WTC11 (cell line): ENCODE data around the gene OTUD1. TPM values are rescaled to one million over a fixed set of nuclear protein-coding genes. Genes with fewer than 3 reads are reported as not detected.
"Not testable (repeated sequence)": the region's sequence is repeated elsewhere in the genome, so short reads cannot be mapped to it uniquely, and the experiment has no call there.

Source experiments
- ATAC-seq: fragments of 200-7000 bp; cut with Tn5 transposase; 2 replicates; pipeline ENCODE4 v1.10.0; 2021; ENCODE audit warnings: mild to moderate bottlenecking, moderate library complexity
- CTCF ChIA-PET: fragments of 300-600 bp; sonication (Branson Sonifier 250); formaldehyde crosslinking; loops from one replicate; lab custom pipeline; 2021; ENCODE audit warnings: antibody characterized with exemption; lab: Charles Lee
- POLR2A ChIA-PET: fragments of 350-600 bp; sonication (Branson Sonifier 250); formaldehyde crosslinking; loops from one replicate; lab custom pipeline; 2021; ENCODE audit warnings: antibody characterized with exemption; lab: Charles Lee
- DNase-seq: peaks from one replicate; pipeline ENCODE4 v3.0.0; 2021; ENCODE audit warnings: low spot score
- H3K27ac Mint-ChIP-seq: 2 replicates; pipeline ENCODE4 v1.8.0; 2021; ENCODE audit warnings: mixed read lengths
- H3K27me3 Mint-ChIP-seq: 2 replicates; pipeline ENCODE4 v1.8.0; 2021; ENCODE audit warnings: low read depth, mild to moderate bottlenecking, moderate library complexity, mixed read lengths
- H3K36me3 Mint-ChIP-seq: 2 replicates; pipeline ENCODE4 v1.8.0; 2021; ENCODE audit warnings: mixed read lengths
- H3K4me1 Mint-ChIP-seq: 2 replicates; pipeline ENCODE4 v1.8.0; 2022; ENCODE audit warnings: mixed read lengths
- H3K4me3 Mint-ChIP-seq: 2 replicates; pipeline ENCODE4 v1.8.0; 2021; ENCODE audit warnings: mild to moderate bottlenecking, moderate library complexity, mixed read lengths
- H3K9me3 Mint-ChIP-seq: 2 replicates; pipeline ENCODE4 v1.8.0; 2021; ENCODE audit warnings: mixed read lengths
- CBFB ChIP-seq: sonication (generic); formaldehyde crosslinking; IDR thresholded peaks from 2 replicates; pipeline ENCODE4 v1.8.1; 2022; ENCODE audit warnings: mild to moderate bottlenecking, low read depth, missing genetic modification reagents
- CDX4 ChIP-seq: fragments of 250-450 bp; sonication (Bioruptor Pico); IDR thresholded peaks from 2 replicates; pipeline ENCODE4 v1.9.0; 2021; ENCODE audit warnings: moderate library complexity, mild to moderate bottlenecking, inconsistent platforms, borderline replicate concordance
- GRHL2 ChIP-seq: fragments of 250-450 bp; sonication (Bioruptor Pico); IDR thresholded peaks from 2 replicates; pipeline ENCODE4 v1.8.0; 2022; ENCODE audit warnings: mild to moderate bottlenecking, moderate library complexity; ENCODE audit not compliant: insufficient replicate concordance, severe bottlenecking
- KAT7 ChIP-seq: sonication (generic); formaldehyde crosslinking; IDR thresholded peaks from 2 replicates; pipeline ENCODE4 v1.8.1; 2023; ENCODE audit warnings: missing genetic modification reagents, mild to moderate bottlenecking, borderline replicate concordance
- OVOL2 ChIP-seq: fragments of 250-450 bp; sonication (Bioruptor Pico); IDR thresholded peaks from 2 replicates; pipeline ENCODE4 v1.9.0; 2021; ENCODE audit warnings: mild to moderate bottlenecking, borderline replicate concordance
- RELA ChIP-seq: sonication (generic); formaldehyde crosslinking; IDR thresholded peaks from 2 replicates; pipeline ENCODE4 v1.8.1; 2022; ENCODE audit warnings: missing genetic modification reagents, mild to moderate bottlenecking, borderline replicate concordance
- SP1 ChIP-seq: sonication (generic); formaldehyde crosslinking; conservative IDR thresholded peaks from 2 replicates; pipeline ENCODE4 v1.8.1; 2022; ENCODE audit warnings: missing genetic modification reagents
- TEAD4 ChIP-seq: sonication (generic); formaldehyde crosslinking; IDR thresholded peaks from 2 replicates; pipeline ENCODE4 v1.8.0; 2022; ENCODE audit warnings: mild to moderate bottlenecking, missing genetic modification reagents
- ZBTB21 ChIP-seq: sonication (generic); formaldehyde crosslinking; IDR thresholded peaks from 2 replicates; pipeline ENCODE4 v1.8.1; 2023; ENCODE audit warnings: mild to moderate bottlenecking, missing genetic modification reagents, borderline replicate concordance
- ZNF121 ChIP-seq: sonication (generic); formaldehyde crosslinking; IDR thresholded peaks from 2 replicates; pipeline ENCODE4 v1.8.0; 2023; ENCODE audit warnings: missing genetic modification reagents
- ZNF138 ChIP-seq: sonication (generic); formaldehyde crosslinking; conservative IDR thresholded peaks from 2 replicates; pipeline ENCODE4 v1.8.1; 2022; ENCODE audit warnings: mild to moderate bottlenecking, moderate library complexity, missing genetic modification reagents
- ZNF396 ChIP-seq: fragments of 250-450 bp; sonication (Bioruptor Pico); IDR thresholded peaks from 2 replicates; pipeline ENCODE4 v1.8.0; 2021; ENCODE audit warnings: mild to moderate bottlenecking, moderate library complexity, borderline replicate concordance
- total RNA-seq: library from RNA; stranded (reverse); gene quantifications from 3 replicates; pipeline ENCODE4 v1.2.3, GENCODE V29; 2021
- TF ChIP-seq, protein P1 (sequence below): fragments of 250-450 bp; sonication (Bioruptor Pico); IDR thresholded peaks from 2 replicates; pipeline ENCODE4 v1.8.0; 2021; ENCODE audit warnings: mild to moderate bottlenecking
- TF ChIP-seq, protein P2 (sequence below): fragments of 250-450 bp; sonication (Bioruptor Pico); IDR thresholded peaks from 2 replicates; pipeline ENCODE4 v2.1.2; 2022; ENCODE audit warnings: mild to moderate bottlenecking, moderate library complexity
- TF ChIP-seq, protein P3 (sequence below): sonication (generic); formaldehyde crosslinking; IDR thresholded peaks from 2 replicates; pipeline ENCODE4 v1.8.1; 2023; ENCODE audit warnings: mild to moderate bottlenecking, missing genetic modification reagents, moderate library complexity
- TF ChIP-seq, protein P4 (sequence below): fragments of 250-450 bp; sonication (Bioruptor Pico); conservative IDR thresholded peaks from 2 replicates; pipeline ENCODE4 v1.9.0; 2021; ENCODE audit warnings: mild to moderate bottlenecking
- TF ChIP-seq, protein P5 (sequence below): sonication (generic); formaldehyde crosslinking; IDR thresholded peaks from 2 replicates; pipeline ENCODE4 v1.8.1; 2022; ENCODE audit warnings: mild to moderate bottlenecking, missing genetic modification reagents, moderate library complexity, borderline replicate concordance

Gene OTUD1
- total RNA-seq, 1 experiment from 2014 or later = 9.0 TPM

DNA sequence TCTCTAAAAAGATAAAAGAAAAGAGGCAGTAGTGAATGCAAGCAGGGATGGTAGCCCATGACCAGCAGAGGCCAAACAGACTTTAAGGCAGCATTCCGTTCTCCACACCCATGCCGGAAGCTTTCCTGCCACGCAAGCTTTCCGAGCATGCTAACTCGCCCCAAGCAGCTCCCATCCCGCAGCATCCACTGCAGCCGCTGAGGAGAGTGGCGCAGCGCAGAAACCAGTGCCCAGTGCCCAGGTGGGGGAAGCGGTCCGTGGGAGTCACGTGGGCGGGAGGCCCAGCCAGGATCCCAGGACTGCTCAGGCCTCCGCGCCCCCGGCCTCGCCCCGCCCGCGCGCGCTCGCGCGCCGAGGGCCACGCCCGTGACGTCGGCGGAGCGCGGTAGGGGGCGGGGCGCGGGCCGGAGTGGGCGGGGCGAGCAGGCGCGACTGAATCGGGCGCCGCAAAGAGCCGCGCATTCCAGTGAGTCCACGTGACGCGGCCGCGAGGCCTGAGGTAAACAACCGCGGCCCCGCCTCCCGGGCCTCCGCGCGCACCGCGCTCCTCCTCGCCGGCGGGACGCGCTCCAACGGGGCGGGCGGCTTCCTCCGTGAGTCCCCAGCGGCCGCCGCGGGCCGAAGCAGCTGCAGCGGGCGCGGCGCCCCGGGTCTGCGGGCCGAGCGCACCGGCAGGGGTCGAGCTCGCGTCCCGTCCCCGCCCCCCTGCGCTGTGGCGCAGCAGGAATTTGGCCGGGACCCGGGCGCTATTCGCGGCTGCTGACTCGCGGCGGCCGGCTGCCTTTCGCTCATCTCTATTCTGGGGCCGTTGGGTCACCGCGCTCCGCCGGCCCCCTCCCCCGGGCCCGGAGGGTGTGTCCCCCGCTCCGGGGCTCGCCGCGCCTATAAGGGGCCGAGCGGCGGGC, at the start of gene OTUD1 (continued):
- no peak for TF ChIP-seq ZNF396 (CRISPR knock-in tag)
- TF ChIP-seq RELA (CRISPR knock-in tag) = no peak
- TF ChIP-seq, protein P1, sequence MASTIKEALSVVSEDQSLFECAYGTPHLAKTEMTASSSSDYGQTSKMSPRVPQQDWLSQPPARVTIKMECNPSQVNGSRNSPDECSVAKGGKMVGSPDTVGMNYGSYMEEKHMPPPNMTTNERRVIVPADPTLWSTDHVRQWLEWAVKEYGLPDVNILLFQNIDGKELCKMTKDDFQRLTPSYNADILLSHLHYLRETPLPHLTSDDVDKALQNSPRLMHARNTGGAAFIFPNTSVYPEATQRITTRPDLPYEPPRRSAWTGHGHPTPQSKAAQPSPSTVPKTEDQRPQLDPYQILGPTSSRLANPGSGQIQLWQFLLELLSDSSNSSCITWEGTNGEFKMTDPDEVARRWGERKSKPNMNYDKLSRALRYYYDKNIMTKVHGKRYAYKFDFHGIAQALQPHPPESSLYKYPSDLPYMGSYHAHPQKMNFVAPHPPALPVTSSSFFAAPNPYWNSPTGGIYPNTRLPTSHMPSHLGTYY (CRISPR knock-in tag) = no peak
- TF ChIP-seq, protein P2, sequence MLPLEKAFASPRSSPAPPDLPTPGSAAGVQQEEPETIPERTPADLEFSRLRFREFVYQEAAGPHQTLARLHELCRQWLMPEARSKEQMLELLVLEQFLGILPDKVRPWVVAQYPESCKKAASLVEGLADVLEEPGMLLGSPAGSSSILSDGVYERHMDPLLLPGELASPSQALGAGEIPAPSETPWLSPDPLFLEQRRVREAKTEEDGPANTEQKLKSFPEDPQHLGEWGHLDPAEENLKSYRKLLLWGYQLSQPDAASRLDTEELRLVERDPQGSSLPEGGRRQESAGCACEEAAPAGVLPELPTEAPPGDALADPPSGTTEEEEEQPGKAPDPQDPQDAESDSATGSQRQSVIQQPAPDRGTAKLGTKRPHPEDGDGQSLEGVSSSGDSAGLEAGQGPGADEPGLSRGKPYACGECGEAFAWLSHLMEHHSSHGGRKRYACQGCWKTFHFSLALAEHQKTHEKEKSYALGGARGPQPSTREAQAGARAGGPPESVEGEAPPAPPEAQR (CRISPR knock-in tag) = 0 out of 2 replicates have a peak, but pooled peaks have one; percentile 50
- TF ChIP-seq KAT7 = peak; percentile 61; the same call in 1 of the 2 replicates
- TF ChIP-seq OVOL2 (CRISPR knock-in tag) = no peak

DNA sequence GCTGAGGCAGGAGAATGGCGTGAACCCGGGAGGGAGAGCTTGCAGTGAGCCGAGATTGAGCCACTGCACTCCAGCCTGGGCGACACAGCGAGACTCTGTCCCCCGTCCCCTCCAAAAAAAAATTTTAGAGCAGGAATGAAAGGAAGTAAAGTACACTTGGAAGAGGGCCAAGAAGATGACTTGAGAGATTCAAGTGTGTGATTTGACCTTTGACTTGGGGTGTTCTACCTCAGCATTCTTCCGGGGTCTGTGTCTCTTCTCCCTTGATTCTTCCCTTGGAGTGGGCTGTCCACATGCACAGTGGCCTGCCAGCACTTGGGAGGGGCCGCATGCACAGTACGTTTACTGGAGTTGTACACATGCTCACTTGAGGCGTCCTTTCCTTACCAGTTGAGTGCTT, 48.5 kb upstream of the OTUD1 start:
- H3K4me3 Mint-ChIP-seq, CTCF ChIA-PET, H3K4me1 Mint-ChIP-seq, H3K27ac Mint-ChIP-seq, DNase-seq, H3K9me3 Mint-ChIP-seq, H3K36me3 Mint-ChIP-seq, ATAC-seq, POLR2A ChIA-PET, H3K27me3 Mint-ChIP-seq: not testable (repeated sequence)

GRCh38 chr10:23390809-23391208, 48.1 kb upstream of the OTUD1 start:
- ATAC-seq = no peak
- Mint-ChIP-seq H3K36me3 (no peaks in the 10 kb centered on the region), H3K4me3 (no peak overlapping the region), H3K27me3 (no peaks in the 10 kb centered on the region), H3K27ac (no peak overlapping the region), H3K4me1 (no peaks in the 10 kb centered on the region), H3K9me3 (no peaks in the 10 kb centered on the region)
- DNase-seq = no peak
- no peak for TF ChIP-seq CDX4
- TF ChIP-seq, protein P2 (CRISPR knock-in tag) = no peak
- TF ChIP-seq ZNF121 (CRISPR knock-in tag) = no peak
- TF ChIP-seq SP1 (CRISPR knock-in tag) = no peak
- TF ChIP-seq ZBTB21 (CRISPR knock-in tag) = no peak
- TF ChIP-seq TEAD4 = no peak
- TF ChIP-seq, protein P3, sequence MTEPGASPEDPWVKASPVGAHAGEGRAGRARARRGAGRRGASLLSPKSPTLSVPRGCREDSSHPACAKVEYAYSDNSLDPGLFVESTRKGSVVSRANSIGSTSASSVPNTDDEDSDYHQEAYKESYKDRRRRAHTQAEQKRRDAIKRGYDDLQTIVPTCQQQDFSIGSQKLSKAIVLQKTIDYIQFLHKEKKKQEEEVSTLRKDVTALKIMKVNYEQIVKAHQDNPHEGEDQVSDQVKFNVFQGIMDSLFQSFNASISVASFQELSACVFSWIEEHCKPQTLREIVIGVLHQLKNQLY (CRISPR knock-in tag) = no peak
- TF ChIP-seq, protein P4, sequence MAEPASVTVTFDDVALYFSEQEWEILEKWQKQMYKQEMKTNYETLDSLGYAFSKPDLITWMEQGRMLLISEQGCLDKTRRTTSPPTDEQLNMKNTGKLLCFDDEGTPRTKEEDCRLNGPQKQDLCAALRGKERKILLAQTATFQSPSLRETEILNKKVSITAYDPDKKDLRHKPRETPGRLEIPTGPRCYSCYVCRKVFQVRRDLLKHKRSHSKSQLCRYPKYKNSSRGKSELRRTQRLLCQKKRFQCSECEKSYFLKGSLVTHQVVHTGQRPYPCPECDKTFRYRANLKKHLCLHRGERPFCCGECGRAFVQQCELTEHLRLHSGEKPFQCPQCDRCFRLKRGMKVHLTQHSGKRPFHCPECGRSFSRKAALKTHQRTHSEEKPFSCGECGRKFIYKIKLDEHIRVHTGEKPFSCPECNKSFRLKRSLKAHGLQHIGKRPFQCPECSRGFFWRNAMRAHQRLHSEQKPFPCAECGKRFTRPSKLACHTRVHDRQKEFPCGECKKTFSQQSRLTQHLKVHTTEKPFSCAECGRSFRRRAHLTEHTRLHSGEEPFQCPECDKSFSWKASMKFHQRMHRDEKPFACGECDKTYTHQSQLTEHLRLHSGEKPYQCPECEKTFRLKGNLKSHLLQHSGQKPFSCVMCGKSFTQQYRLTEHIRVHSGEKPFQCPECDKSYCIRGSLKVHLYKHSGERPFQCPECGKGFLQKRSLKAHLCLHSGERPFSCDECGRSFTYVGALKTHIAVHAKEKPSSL (CRISPR knock-in tag) = no peak
- TF ChIP-seq ZNF138 = no peak
- TF ChIP-seq GRHL2 = no peak
- TF ChIP-seq, protein P5, sequence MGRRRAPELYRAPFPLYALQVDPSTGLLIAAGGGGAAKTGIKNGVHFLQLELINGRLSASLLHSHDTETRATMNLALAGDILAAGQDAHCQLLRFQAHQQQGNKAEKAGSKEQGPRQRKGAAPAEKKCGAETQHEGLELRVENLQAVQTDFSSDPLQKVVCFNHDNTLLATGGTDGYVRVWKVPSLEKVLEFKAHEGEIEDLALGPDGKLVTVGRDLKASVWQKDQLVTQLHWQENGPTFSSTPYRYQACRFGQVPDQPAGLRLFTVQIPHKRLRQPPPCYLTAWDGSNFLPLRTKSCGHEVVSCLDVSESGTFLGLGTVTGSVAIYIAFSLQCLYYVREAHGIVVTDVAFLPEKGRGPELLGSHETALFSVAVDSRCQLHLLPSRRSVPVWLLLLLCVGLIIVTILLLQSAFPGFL = no peak
- no peak for TF ChIP-seq CBFB
- ChIA-PET CTCF (no interaction called here), POLR2A (no interaction called here)
